ENCODE results near the gene KATNB1. TPM values are rescaled to one million over a fixed set of nuclear protein-coding genes. Genes with fewer than 3 reads are reported as not detected.

The KATNB1 gene
- total RNA-seq, 1 experiment from 2014 or later: 8.1 TPM

GRCh38 chr16:57802341-57803133 lies 67.0 kb downstream of the KATNB1 start, which contains the start of gene KIFC3:
KIFC3 (minus strand) TSS chr16:57802491; CDS start chr16:57798243, 4,248 bp downstream.
- POLR2A ChIA-PET: no interaction called here
- intact Hi-C loops (cut with micrococcal nuclease; ENCODE audit: unreplicated experiment) (no loop called here), in situ Hi-C loops (cut with HindIII; ENCODE audit: low pct_unique_long_range_greater_than_20kb, low sequenced_read_pairs) (no loop called here)
- no peak for DNase-seq (ENCODE audit: low read depth, low spot score)
- Histone ChIP-seq H3K9me3 (ENCODE audit: control insufficient read depth, insufficient read depth, low read depth, low read length) (no peaks in the 10 kb centered on the region), H3K27me3 (ENCODE audit: control insufficient read depth, insufficient read depth, low read length) (no peaks in the 10 kb centered on the region), H3K4me3 (ENCODE audit: low read depth in 2 of 2, low read length in 2 of 2) (peak within 1 kb of the TSS; percentile 54 to 69), H3K27ac (ENCODE audit: low read length) (peak within 1 kb of the TSS; percentile 82), H3K36me3 (ENCODE audit: control insufficient read depth, insufficient read depth, low read length) (no peaks in the 10 kb centered on the region), H3K4me1 (ENCODE audit: control insufficient read depth, insufficient read depth, low read length) (peaks cover 45% of the 10 kb centered on the region)
- peak; percentile 54 for ATAC-seq
- no peak for TF ChIP-seq POLR2AphosphoS5 (IDR thresholded peaks at IDR 0.05; ENCODE audit: low read depth, low read length)
- 0 out of 2 replicates have a peak, but pooled peaks have one; percentile 34 for TF ChIP-seq SIN3A (IDR thresholded peaks at IDR 0.05; ENCODE audit: borderline replicate concordance, insufficient read depth, low read depth, low read length)
- CTCF ChIA-PET: no interaction called here
- no TSS peak for BruUV-seq (replicated peaks)

GRCh38 chr16:57803134-57803990 lies 67.8 kb downstream of the KATNB1 start:
- peak overlapping the region; percentile 67 for H3K27ac ChIP-seq (ENCODE audit: low read length)
- ChIA-PET CTCF (no interaction called here), POLR2A (no interaction called here)
- intact Hi-C loops (cut with micrococcal nuclease; ENCODE audit: unreplicated experiment) (no loop called here), in situ Hi-C loops (cut with HindIII; ENCODE audit: low pct_unique_long_range_greater_than_20kb, low sequenced_read_pairs) (no loop called here)
- no peaks in the 10 kb centered on the region for H3K27me3 ChIP-seq (ENCODE audit: control insufficient read depth, insufficient read depth, low read length)
- H3K36me3 ChIP-seq (ENCODE audit: control insufficient read depth, insufficient read depth, low read length): no peaks in the 10 kb centered on the region
- DNase-seq (ENCODE audit: low read depth, low spot score) (no peak), ATAC-seq (peak; percentile 18)
- no peak overlapping the region; a peak in 1 of 4 replicates for H3K4me3 ChIP-seq (ENCODE audit: low read depth in 2 of 2, low read length in 2 of 2)
- peaks cover 50% of the 10 kb centered on the region for H3K4me1 ChIP-seq (ENCODE audit: control insufficient read depth, insufficient read depth, low read length)
- BruUV-seq (replicated peaks): no TSS peak
- no peak for TF ChIP-seq CTCF (IDR thresholded peaks at IDR 0.05)
- TF ChIP-seq POLR2AphosphoS5 (IDR thresholded peaks at IDR 0.05; ENCODE audit: low read depth, low read length): no peak
- TF ChIP-seq SIN3A (IDR thresholded peaks at IDR 0.05; ENCODE audit: borderline replicate concordance, insufficient read depth, low read depth, low read length): no peak
- no peak for TF ChIP-seq TCF7L2 (IDR thresholded peaks at IDR 0.05; ENCODE audit: low read depth, low read length)
- no peak for TF ChIP-seq REST (IDR thresholded peaks at IDR 0.05; ENCODE audit: insufficient read depth in 1 of 2, low read depth in 2 of 2, low read length in 1 of 2)
- H3K9me3 ChIP-seq (ENCODE audit: control insufficient read depth, insufficient read depth, low read depth, low read length): no peaks in the 10 kb centered on the region
